ENCODE results near the gene PPP1R7.

Gene PPP1R7

DNA sequence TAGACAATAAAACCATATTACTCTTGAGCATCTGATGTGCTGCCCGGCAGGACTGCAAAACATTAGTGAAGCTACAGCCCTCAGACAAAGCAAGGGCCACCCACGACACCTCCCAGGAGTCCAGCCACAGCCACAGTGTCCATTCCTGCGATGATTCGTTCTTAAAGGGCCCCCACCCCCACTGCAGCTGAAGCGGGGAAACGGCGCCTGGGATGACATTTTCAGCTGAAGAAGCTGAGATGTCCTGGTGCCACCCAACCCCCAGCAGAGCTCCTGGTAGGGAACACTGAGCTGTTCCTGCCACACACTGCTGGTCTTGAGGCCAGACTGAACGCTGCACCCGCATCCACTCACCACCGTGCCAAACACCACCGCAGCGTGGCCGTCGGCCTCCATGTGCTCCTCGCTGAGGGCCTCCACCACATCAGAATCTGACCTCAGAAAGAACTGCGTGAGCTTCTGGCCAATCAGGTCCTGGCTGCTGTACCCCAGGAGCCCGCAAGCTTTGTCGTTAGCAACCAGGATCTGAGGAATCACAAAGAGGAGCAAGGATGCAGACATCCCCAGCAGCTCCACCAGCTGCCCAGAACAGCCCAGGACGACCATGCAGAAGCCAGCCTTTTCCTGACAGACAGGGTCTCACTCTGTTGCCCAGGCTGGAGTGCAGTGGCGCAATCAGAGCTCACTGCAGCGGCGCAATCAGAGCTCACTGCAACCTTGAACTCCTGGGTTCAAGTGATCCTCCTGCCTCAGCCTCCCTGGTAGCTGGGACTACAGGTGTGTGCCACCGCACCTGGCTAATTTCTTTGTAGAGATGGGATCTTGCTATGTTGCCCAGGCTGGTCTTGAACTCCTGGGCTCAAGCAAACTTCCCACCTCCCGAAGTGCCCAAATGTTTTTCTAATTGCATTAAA, 10.5 kb upstream of the PPP1R7 start:
- DNase-seq: no peak
- Histone ChIP-seq H2AFZ (ENCODE audit: low read depth, low read length) (no peak overlapping the region), H3K9ac (ENCODE audit: low read depth, low read length) (no peak overlapping the region), H3K27me3 (ENCODE audit: insufficient read depth, low read length, poor library complexity) (no peaks in the 10 kb centered on the region), H3K36me3 (ENCODE audit: insufficient read depth, low read length) (peaks cover 75% of the 10 kb centered on the region), H4K20me1 (ENCODE audit: insufficient read depth, low read length) (peaks cover 33% of the 10 kb centered on the region; the same call in 1 of the 2 replicates), H3K27ac (ENCODE audit: low read length) (no peak overlapping the region), H3K4me2 (ENCODE audit: insufficient read depth, low read length) (no peak overlapping the region), H3K4me1 (ENCODE audit: insufficient read depth, low read length) (no peaks in the 10 kb centered on the region), H3K79me2 (ENCODE audit: insufficient read depth, low read length) (peaks cover 25% of the 10 kb centered on the region), H3K4me3 (ENCODE audit: low read depth in 1 of 2, low read length in 2 of 2) (no peak overlapping the region), H3K9me3 (ENCODE audit: insufficient read depth, low read length, severe bottlenecking) (no peaks in the 10 kb centered on the region)
- no peak for ATAC-seq (ENCODE audit: insufficient read depth, low read depth)
- no peak for TF ChIP-seq CTCF (IDR thresholded peaks at IDR 0.05; ENCODE audit: borderline replicate concordance, extremely low read depth, low read length, poor library complexity, severe bottlenecking)

DNA sequence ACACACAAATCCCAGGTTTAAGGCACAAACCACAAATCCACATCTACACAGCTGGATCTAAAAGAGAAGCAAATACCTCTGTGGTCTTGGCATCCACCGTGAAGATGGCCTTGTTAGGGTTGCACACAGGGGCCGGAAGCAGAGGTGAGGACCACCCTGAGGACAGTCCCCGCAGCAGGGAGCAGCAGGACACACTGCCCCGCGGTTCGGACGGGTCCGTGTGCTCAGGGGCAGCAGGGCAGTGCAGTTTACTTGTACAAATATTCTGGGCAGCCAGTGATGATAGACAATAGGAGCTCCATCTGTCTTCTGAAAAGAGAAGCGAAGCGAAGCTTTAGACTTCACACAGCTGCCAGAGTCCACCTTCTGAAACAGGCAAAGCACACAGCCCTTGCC, 9.8 kb upstream of the PPP1R7 start:
- DNase-seq (no peak), ATAC-seq (ENCODE audit: insufficient read depth, low read depth) (no peak)
- Histone ChIP-seq H2AFZ (ENCODE audit: low read depth, low read length) (no peak overlapping the region), H3K4me2 (ENCODE audit: insufficient read depth, low read length) (no peak overlapping the region), H3K4me1 (ENCODE audit: insufficient read depth, low read length) (no peaks in the 10 kb centered on the region), H3K27ac (ENCODE audit: low read length) (no peak overlapping the region), H3K9me3 (ENCODE audit: insufficient read depth, low read length, severe bottlenecking) (no peaks in the 10 kb centered on the region), H3K36me3 (ENCODE audit: insufficient read depth, low read length) (peaks cover 68% of the 10 kb centered on the region), H3K27me3 (ENCODE audit: insufficient read depth, low read length, poor library complexity) (no peaks in the 10 kb centered on the region), H3K9ac (ENCODE audit: low read depth, low read length) (no peak overlapping the region), H4K20me1 (ENCODE audit: insufficient read depth, low read length) (peaks cover 33% of the 10 kb centered on the region; the same call in 1 of the 2 replicates), H3K79me2 (ENCODE audit: insufficient read depth, low read length) (peaks cover 25% of the 10 kb centered on the region), H3K4me3 (ENCODE audit: low read depth in 1 of 2, low read length in 2 of 2) (no peak overlapping the region)
- TF ChIP-seq EZH2 (IDR thresholded peaks at IDR 0.05; ENCODE audit: borderline replicate concordance, low read depth, low read length, severe bottlenecking) (no peak), CTCF (IDR thresholded peaks at IDR 0.05; ENCODE audit: borderline replicate concordance, extremely low read depth, low read length, poor library complexity, severe bottlenecking) (no peak)

DNA sequence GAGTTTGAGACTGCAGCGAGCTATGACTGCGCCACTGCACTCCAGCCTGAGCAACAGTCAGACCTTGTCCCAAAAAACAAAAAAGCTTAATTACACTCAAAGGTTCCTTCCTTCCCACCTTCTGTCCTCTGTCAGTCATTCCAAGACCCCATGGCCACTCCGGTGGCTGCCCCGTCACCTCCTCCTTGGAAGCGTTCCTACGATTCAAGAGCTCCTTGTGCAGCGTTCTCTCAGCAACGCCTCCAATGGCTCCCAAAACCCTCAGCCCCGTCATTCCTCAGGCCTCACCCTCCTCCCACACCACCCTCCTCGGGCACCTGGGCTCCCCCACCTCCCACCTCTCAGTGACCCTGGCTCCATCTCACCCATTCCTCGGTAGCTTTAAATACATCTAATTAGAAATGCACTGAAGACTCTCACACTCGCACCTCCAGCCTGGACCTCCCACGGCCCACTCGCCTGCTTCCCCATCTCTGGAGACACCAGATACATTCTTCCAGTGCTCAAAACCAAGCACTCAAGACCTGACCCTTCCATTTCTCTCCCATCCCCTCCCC, 9.0 kb upstream of the PPP1R7 start:
- DNase-seq (no peak), ATAC-seq (ENCODE audit: insufficient read depth, low read depth) (no peak)
- Histone ChIP-seq H3K4me2 (ENCODE audit: insufficient read depth, low read length) (no peak overlapping the region), H3K79me2 (ENCODE audit: insufficient read depth, low read length) (peaks cover 34% of the 10 kb centered on the region), H2AFZ (ENCODE audit: low read depth, low read length) (no peak overlapping the region), H3K4me1 (ENCODE audit: insufficient read depth, low read length) (no peaks in the 10 kb centered on the region), H4K20me1 (ENCODE audit: insufficient read depth, low read length) (peaks cover 33% of the 10 kb centered on the region; the same call in 1 of the 2 replicates), H3K9ac (ENCODE audit: low read depth, low read length) (no peak overlapping the region), H3K9me3 (ENCODE audit: insufficient read depth, low read length, severe bottlenecking) (no peaks in the 10 kb centered on the region), H3K27me3 (ENCODE audit: insufficient read depth, low read length, poor library complexity) (no peaks in the 10 kb centered on the region), H3K36me3 (ENCODE audit: insufficient read depth, low read length) (peaks cover 60% of the 10 kb centered on the region), H3K27ac (ENCODE audit: low read length) (no peak overlapping the region), H3K4me3 (ENCODE audit: low read depth in 1 of 2, low read length in 2 of 2) (no peak overlapping the region)
- TF ChIP-seq EZH2 (IDR thresholded peaks at IDR 0.05; ENCODE audit: borderline replicate concordance, low read depth, low read length, severe bottlenecking) (no peak), CTCF (IDR thresholded peaks at IDR 0.05; ENCODE audit: borderline replicate concordance, extremely low read depth, low read length, poor library complexity, severe bottlenecking) (no peak)

Data from DND-41 (cell line).